Measurements from ENCODE around the gene HINFP.
"Not testable (repeated sequence)": the region's sequence is repeated elsewhere in the genome, so short reads cannot be mapped to it uniquely, and the experiment has no call there.

Gene HINFP

GRCh38 chr11:119160151-119160550 is 38.8 kb downstream of the HINFP start:
- DNase-seq: no peak

GRCh38 chr11:119161871-119162270 is 40.5 kb downstream of the HINFP start:
- no peak for DNase-seq

GRCh38 chr11:119166368-119167076 is 45.1 kb downstream of the HINFP start:
- no peak for DNase-seq

GRCh38 chr11:119167077-119167458 is 45.7 kb downstream of the HINFP start:
- not testable (repeated sequence) for DNase-seq

- DNase-seq: no peak
Measured at GRCh38 chr11:119167933-119168332, 46.6 kb downstream of the HINFP start.

- peak; percentile 85 to 96 for DNase-seq
Measured at GRCh38 chr11:119168471-119169281, 47.3 kb downstream of the HINFP start, which contains the start of gene NLRX1. Gene NLRX1, plus strand, starts transcription at chr11:119168725. Its CDS starts 2,679 bp downstream, at chr11:119171404.

- DNase-seq: peak in 1 of 2 experiments; percentile 69
Measured at GRCh38 chr11:119169282-119169719, 47.9 kb downstream of the HINFP start.

GRCh38 chr11:119172513-119172912 is 51.1 kb downstream of the HINFP start:
- DNase-seq: no peak

GRCh38 chr11:119173453-119173852 is 52.1 kb downstream of the HINFP start:
- DNase-seq: no peak

- DNase-seq: no peak
Measured at GRCh38 chr11:119175493-119176077, 54.2 kb downstream of the HINFP start.

- DNase-seq: no peak
Measured at GRCh38 chr11:119178166-119178680, 56.8 kb downstream of the HINFP start.

GRCh38 chr11:119179342-119179741 is 58.0 kb downstream of the HINFP start:
- DNase-seq: no peak

GRCh38 chr11:119179983-119180382 is 58.6 kb downstream of the HINFP start:
- peak in 1 of 2 experiments; percentile 58 for DNase-seq

GRCh38 chr11:119180729-119181676 is 59.6 kb downstream of the HINFP start:
- DNase-seq: no peak

- no peak for DNase-seq
Measured at GRCh38 chr11:119181677-119182412, 60.5 kb downstream of the HINFP start.

GRCh38 chr11:119184399-119184798 is 63.0 kb downstream of the HINFP start:
- DNase-seq: not testable (repeated sequence)

All from NCI-H526 (cell line).